Activated naive CD4-positive, alpha-beta T cell treated with anti-CD3 and anti-CD28 coated beads, Interleukin-2, amount 10 ng/mL, durations not matched to agents 7 days and 5 days (primary cell): ENCODE measurements around the gene ETV7.

Source experiments
- CTCF ChIA-PET: fragments of 350-600 bp; sonication (Branson Sonifier 250); formaldehyde crosslinking; loops from one replicate; lab custom pipeline; 2021; ENCODE audit warnings: antibody characterized with exemption; lab: Charles Lee
- DNase-seq: peaks from one replicate; pipeline ENCODE4 v3.0.0-alpha.2; 2020
- H3K27ac Mint-ChIP-seq: one replicate; pipeline ENCODE4 v1.8.0; 2021; ENCODE audit warnings: mild to moderate bottlenecking, moderate library complexity, mixed read lengths
- H3K27me3 Mint-ChIP-seq: one replicate; pipeline ENCODE4 v1.8.0; 2021; ENCODE audit warnings: mild to moderate bottlenecking, mixed read lengths
- H3K36me3 Mint-ChIP-seq: one replicate; pipeline ENCODE4 v1.8.0; 2021; ENCODE audit warnings: mixed read lengths
- H3K4me1 Mint-ChIP-seq: one replicate; pipeline ENCODE4 v1.8.0; 2021; ENCODE audit warnings: mixed read lengths
- H3K4me3 Mint-ChIP-seq: one replicate; pipeline ENCODE4 v1.8.0; 2021; ENCODE audit warnings: mild to moderate bottlenecking, moderate library complexity, mixed read lengths
- H3K9me3 Mint-ChIP-seq: one replicate; pipeline ENCODE4 v1.8.0; 2021; ENCODE audit warnings: mixed read lengths

ETV7 gene

DNA sequence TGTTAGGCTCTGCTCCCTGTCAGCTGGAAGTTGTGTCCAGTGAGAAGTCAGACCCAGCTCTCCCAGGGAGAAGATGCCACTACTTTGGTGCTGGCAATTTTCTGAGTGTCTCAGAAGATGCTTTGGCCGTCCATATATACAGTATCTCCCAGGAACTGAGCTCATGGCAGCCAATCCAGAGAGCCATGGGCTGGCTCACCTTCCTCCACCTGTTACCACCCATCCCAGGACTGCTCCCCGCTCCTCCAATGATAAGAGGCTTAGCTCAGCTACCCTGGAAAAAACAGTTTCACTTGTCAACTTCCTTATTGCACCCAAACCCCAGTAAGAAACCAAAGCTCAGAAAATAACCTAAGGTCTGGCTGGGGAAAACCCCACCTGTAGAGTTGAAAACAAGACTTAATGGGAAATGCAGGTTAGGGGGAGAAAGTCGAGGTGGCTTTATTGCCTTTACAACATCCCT is 50.7 kb downstream of the ETV7 start, which contains the start of gene BNIP5:
TSS of gene BNIP5 (minus strand) at position 110 of the 463 bp plus-strand sequence. CDS start 6,198 bp downstream, outside the sequence.
- H3K27ac Mint-ChIP-seq = no peak within 1 kb of the TSS
- H3K4me1 Mint-ChIP-seq = peaks cover 10% of the 10 kb centered on the region
- H3K36me3 Mint-ChIP-seq = no peaks in the 10 kb centered on the region
- CTCF ChIA-PET = no interaction called here
- no peak within 1 kb of the TSS for H3K4me3 Mint-ChIP-seq
- peaks cover 70% of the 10 kb centered on the region for H3K27me3 Mint-ChIP-seq
- DNase-seq = no peak
- no peaks in the 10 kb centered on the region for H3K9me3 Mint-ChIP-seq

DNA sequence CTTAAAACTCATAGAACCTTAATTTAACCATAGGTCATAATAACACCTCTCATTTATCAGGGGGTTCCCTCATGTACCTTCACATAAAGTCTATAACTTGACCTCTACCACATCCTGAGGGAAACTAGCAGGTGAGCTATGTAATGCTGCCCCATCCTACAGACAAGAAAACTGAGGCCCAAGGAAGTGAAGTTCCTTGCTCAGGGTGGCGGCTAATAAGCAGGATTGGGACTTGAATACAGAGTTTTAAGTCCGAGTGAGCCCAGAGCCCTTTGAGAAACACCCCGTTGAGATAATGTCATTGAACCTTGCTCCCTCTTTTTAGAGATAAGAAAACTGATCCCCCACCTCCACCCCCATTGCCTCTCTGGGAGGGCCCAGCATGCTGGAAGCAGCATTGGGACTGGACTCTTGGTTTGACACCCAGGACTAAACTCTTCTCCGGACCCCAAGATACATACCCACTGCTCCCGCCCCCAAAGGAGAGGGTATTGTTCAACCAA is 51.2 kb downstream of the ETV7 start:
- Mint-ChIP-seq H3K4me3 (no peak overlapping the region), H3K27ac (no peak overlapping the region), H3K9me3 (no peaks in the 10 kb centered on the region), H3K27me3 (peaks cover 68% of the 10 kb centered on the region), H3K4me1 (peaks cover 10% of the 10 kb centered on the region), H3K36me3 (no peaks in the 10 kb centered on the region)
- CTCF ChIA-PET = no interaction called here
- no peak for DNase-seq

DNA sequence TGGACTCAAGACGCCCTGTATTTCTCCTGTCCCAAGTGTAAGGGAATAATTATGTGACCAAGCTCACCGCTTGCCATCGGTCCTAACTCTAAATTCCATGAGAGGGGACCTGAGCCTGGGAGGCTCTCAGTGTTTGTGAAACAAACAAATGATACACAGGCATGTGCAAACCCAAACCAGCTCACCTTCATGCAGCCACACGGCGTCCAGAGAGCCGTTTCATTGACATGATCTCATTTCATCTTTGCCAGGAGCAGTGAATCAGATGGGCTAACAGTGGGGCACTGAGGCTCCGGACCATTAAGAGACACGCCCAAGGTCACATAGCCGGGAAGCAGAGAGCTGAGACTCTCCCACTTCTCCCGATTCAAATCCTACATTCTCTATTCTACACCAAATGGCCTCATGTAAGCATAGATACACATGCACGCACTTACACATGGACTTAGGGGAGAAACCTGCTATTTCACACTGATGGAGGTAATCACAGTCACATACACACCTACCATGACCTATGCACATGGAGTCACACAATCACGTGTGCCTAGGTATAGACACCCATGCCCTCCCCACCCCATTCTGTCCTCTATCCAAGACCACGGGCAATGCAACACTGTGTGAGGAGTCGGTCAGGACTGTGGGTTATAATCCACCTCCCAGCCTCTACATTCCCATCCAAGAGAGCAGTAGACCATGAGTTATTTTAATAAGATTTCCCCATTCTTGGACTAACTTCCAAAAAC is 51.8 kb downstream of the ETV7 start:
- Mint-ChIP-seq H3K4me3 (no peak overlapping the region), H3K4me1 (peaks cover 6% of the 10 kb centered on the region), H3K36me3 (no peaks in the 10 kb centered on the region), H3K27ac (no peak overlapping the region), H3K9me3 (no peaks in the 10 kb centered on the region), H3K27me3 (peaks cover 66% of the 10 kb centered on the region)
- DNase-seq = no peak
- CTCF ChIA-PET = no interaction called here

DNA sequence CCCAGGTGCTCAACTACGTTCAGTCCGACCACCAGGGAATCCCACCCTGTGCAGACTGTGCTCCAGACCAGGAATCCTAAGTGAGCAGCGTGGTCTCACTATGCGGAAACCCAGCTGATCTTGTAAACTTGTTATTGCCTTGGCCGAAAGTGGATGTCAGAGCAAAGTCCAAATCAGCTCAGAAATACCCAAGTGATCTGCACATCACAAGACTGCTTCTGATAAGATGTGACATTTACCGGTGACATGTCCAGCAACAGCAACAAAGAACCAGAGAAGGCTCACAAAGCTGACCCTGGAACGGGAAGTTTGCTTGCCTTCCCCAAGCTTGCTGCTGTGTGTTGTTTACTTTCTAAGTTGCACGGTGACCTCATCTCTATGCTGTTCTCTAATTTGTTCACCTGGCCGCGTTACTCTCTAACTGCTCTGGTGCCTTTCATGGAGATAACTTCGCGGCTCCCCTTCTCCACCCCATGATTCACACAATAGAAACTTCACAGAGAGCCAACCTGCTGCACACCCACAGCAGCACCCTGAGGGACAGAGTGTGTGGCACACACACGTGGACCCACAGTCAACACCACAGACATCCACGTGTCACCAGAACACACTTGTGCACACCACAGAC is 52.5 kb downstream of the ETV7 start:
- DNase-seq = no peak
- H3K27me3 Mint-ChIP-seq = peaks cover 59% of the 10 kb centered on the region
- H3K27ac Mint-ChIP-seq = no peak overlapping the region
- no peak overlapping the region for H3K4me3 Mint-ChIP-seq
- H3K9me3 Mint-ChIP-seq = no peaks in the 10 kb centered on the region
- H3K36me3 Mint-ChIP-seq = no peaks in the 10 kb centered on the region
- CTCF ChIA-PET = interaction anchor here (1.2 to 1.5 kb wide), 2 partner anchors 30 to 307 kb away, joined by 3 to 4 read pairs; partner anchors contain the start of gene MAPK14
- peaks cover 5% of the 10 kb centered on the region for H3K4me1 Mint-ChIP-seq

DNA sequence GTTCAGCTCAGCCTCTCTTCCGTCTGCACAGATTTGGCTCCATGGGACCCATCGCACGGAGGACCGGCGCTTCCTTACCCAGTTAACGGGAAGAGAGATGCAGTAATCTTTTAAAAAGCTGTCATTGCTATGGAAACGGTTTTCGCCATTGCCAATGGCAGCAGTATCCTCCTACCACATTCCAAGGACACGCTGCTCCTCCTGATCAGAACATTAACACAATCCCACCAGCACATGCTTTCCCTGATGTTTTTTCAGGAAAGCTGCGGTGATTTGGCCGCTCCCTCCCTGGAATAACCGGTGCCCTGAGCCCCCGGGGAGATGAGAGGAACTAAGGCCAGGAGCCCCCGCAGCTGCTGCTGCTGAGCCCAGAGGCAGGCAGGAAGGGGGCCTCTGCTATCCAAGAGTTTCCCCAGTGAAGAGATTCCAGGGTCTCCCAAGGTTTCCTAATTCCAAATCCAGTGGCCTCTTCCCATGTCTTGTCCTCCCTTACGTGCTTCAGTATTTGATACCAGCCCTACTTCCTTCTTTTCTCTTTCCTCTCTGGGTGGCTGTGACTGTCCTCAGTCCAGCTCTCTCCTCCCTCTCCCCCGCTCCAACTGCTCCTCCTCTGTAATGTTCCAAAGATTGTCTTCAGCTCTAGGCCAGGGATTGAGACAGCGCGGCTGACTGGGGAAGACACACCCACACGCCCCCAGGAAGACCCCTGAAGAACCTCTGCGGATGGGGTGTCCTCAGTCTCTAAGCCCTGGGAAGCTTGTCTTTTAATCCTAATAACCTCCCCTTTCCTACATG is 53.3 kb downstream of the ETV7 start:
- no peak overlapping the region for H3K4me3 Mint-ChIP-seq
- peaks cover 5% of the 10 kb centered on the region for H3K4me1 Mint-ChIP-seq
- peaks cover 57% of the 10 kb centered on the region for H3K27me3 Mint-ChIP-seq
- no peak overlapping the region for H3K27ac Mint-ChIP-seq
- no peaks in the 10 kb centered on the region for H3K36me3 Mint-ChIP-seq
- H3K9me3 Mint-ChIP-seq = no peaks in the 10 kb centered on the region
- CTCF ChIA-PET = interaction anchor here (0.6 to 1.5 kb wide), 3 partner anchors 27 to 306 kb away, joined by 3 to 4 read pairs (median 3); partner anchors contain the start of gene MAPK14
- DNase-seq = no peak

DNA sequence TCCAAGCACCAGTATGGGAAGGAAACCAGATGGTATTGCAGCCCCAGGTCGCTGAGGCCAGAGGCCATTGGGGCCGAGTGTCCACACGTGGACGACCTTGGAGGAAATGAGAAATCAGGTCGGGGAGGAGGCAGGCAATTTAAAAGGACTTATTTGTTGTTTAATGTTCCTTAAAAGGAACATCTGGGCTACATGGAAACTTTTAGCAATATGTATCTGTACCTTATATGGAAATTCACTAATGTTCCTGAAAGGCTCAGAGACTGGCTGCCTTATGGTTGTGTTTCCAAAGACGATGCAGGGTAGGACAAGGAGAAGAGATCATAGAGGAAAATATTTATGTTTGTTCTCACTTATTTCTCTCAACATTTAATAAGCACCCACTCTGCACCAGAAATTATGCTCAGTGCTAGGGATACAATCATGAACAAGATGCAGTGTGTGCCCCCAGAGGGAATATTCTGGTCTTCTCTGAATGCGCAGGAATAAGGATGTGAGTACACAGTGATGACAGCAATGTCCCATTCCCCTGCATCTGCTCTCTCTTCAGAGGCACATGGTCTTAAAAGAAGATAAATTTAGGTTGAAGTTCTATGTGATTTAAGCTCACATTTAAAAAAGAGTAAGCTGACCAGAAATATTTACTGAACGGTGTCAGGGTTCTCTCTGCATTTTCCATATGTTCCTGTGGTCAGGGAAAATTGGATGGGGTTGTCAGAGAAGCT is 54.1 kb downstream of the ETV7 start:
- no peaks in the 10 kb centered on the region for H3K9me3 Mint-ChIP-seq
- CTCF ChIA-PET = interaction anchor here (1.2 to 1.5 kb wide), 2 partner anchors 28 to 305 kb away, joined by 3 to 4 read pairs; partner anchors contain the start of gene MAPK14
- H3K4me1 Mint-ChIP-seq = peaks cover 5% of the 10 kb centered on the region
- H3K27ac Mint-ChIP-seq = no peak overlapping the region
- no peak for DNase-seq
- H3K36me3 Mint-ChIP-seq = no peaks in the 10 kb centered on the region
- H3K4me3 Mint-ChIP-seq = no peak overlapping the region
- peaks cover 60% of the 10 kb centered on the region for H3K27me3 Mint-ChIP-seq

DNA sequence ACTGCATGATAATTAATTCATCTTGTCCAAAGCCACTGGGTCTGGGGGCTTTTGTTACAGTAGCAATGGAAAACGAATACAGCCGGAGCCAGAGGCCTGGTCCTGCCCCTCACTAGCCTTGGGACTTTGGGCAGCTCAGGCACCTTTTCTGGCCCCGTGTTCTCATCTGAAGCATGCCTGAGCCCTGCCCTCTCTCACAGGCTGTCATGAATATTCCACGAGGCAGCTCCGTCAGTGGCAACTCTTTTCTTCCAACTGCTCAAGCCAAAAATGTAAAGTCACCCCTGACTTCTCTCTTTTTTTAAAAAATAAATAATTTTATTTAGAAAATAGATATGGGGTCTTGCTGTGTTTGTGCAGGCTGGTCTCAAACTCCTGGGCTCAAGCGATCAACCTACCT is 56.1 kb downstream of the ETV7 start:
- H3K4me1 Mint-ChIP-seq = no peaks in the 10 kb centered on the region
- H3K27ac Mint-ChIP-seq = no peak overlapping the region
- no peaks in the 10 kb centered on the region for H3K9me3 Mint-ChIP-seq
- H3K27me3 Mint-ChIP-seq = peaks cover 59% of the 10 kb centered on the region
- CTCF ChIA-PET = interaction anchor here (3.2 kb wide), 1 partner anchor 10 kb away, joined by 11 read pairs; no protein-coding TSS in a partner anchor
- DNase-seq = no peak
- H3K36me3 Mint-ChIP-seq = no peaks in the 10 kb centered on the region
- no peak overlapping the region for H3K4me3 Mint-ChIP-seq

DNA sequence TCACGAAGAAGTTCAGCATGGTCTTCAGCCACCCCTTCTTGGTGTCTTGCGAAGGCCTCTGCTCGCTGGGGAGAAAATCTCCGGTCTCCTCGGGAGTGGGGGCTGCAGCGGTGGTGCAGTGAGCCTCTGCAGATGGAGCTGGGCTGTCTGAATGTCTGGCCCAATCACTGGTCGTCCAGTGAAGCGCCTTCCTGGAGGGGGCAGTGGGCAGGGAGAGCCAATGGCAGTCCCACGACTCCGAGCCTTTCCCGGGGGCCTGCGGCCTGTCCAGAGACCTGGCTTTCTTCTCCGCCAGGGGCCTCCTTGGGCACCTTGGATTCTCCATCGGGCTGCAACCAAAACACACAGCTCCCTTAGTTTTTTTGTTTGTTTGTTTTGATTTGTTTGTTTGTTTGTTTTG is 57.1 kb downstream of the ETV7 start:
- no peaks in the 10 kb centered on the region for H3K4me1 Mint-ChIP-seq
- CTCF ChIA-PET = interaction anchor here (3.2 kb wide), 1 partner anchor 11 kb away, joined by 11 read pairs; no protein-coding TSS in a partner anchor

DNA sequence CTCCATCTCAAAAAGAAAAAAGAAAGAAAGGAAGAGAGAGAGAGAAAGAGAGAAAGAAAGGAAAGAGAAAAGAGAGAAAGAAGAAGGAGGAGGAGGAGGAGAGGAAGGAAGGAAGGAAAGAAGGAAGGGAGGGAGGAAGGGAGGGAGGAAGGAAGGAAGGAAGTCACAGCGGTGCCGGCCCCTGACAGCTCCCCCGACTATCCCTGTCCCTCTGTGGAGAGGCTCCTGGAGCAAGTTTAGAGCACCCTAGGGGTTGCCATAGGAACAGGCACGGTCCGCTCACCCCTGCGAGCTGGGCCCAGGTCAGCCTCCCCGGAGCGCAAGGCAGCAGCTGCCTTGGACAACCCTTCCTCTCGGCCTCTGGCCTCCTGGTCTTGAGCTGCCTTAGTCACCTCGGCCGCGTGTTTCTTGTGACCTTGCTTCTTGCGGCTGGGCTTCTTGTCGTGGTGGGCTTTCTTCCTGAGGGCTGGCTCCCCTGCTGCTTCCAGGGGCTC is 57.6 kb downstream of the ETV7 start:
- Mint-ChIP-seq H3K4me1 (no peaks in the 10 kb centered on the region), H3K36me3 (no peaks in the 10 kb centered on the region), H3K9me3 (no peaks in the 10 kb centered on the region), H3K27ac (no peak overlapping the region), H3K27me3 (peaks cover 60% of the 10 kb centered on the region), H3K4me3 (no peak overlapping the region)
- CTCF ChIA-PET = interaction anchor here (1.6 to 3.2 kb wide), 2 partner anchors 11 to 27 kb away, joined by 7 to 11 read pairs; no protein-coding TSS in a partner anchor
- no peak for DNase-seq

More for the DNA sequence above, 57.1 kb downstream of the ETV7 start:
- H3K9me3 Mint-ChIP-seq = no peaks in the 10 kb centered on the region
- DNase-seq = no peak
- no peak overlapping the region for H3K4me3 Mint-ChIP-seq
- H3K27ac Mint-ChIP-seq = no peak overlapping the region
- no peaks in the 10 kb centered on the region for H3K36me3 Mint-ChIP-seq
- peaks cover 60% of the 10 kb centered on the region for H3K27me3 Mint-ChIP-seq

DNA sequence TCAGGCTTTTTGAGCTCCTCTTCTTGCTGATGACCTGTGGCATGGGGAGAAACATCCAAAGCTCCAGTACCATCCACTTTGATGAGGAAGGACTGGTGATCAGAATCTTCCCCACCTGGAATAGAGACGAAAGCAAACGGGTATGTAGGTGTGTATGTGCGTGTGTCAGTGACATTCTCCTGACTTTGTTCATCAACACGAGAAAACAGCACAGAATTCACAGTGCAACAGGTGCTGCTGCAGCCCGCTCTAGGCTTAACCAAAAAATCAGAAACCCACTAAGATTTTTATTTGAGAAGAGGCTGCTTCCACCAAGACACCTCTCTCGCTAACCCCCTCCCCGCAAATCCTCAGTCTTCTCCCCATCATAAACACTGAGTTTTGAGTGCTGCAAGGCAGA is 58.9 kb downstream of the ETV7 start:
- no peaks in the 10 kb centered on the region for H3K9me3 Mint-ChIP-seq
- CTCF ChIA-PET = interaction anchor here (1.6 to 3.2 kb wide), 2 partner anchors 13 to 26 kb away, joined by 7 to 11 read pairs; no protein-coding TSS in a partner anchor
- no peak overlapping the region for H3K4me3 Mint-ChIP-seq
- no peaks in the 10 kb centered on the region for H3K4me1 Mint-ChIP-seq
- no peak overlapping the region for H3K27ac Mint-ChIP-seq
- no peak for DNase-seq
- peaks cover 47% of the 10 kb centered on the region for H3K27me3 Mint-ChIP-seq
- no peaks in the 10 kb centered on the region for H3K36me3 Mint-ChIP-seq

DNA sequence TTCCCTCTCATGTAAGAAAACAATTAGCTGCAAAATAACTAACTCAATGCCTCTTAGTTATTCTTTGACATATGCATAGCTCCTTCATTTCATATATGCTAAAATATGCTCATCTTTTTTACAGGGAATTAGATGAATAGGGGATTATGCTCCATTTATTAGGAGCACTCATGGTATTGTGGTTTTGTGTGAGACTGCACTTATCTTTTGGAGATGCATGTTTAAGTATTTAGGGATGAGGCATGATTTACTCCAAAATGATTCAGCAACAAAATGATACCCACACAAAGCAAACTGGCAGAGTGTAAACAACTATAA is 59.6 kb downstream of the ETV7 start:
- no peak for DNase-seq
- Mint-ChIP-seq H3K4me3 (no peak overlapping the region), H3K36me3 (no peaks in the 10 kb centered on the region), H3K27ac (no peak overlapping the region), H3K4me1 (no peaks in the 10 kb centered on the region), H3K9me3 (no peaks in the 10 kb centered on the region), H3K27me3 (peaks cover 42% of the 10 kb centered on the region)
- CTCF ChIA-PET = no interaction called here

DNA sequence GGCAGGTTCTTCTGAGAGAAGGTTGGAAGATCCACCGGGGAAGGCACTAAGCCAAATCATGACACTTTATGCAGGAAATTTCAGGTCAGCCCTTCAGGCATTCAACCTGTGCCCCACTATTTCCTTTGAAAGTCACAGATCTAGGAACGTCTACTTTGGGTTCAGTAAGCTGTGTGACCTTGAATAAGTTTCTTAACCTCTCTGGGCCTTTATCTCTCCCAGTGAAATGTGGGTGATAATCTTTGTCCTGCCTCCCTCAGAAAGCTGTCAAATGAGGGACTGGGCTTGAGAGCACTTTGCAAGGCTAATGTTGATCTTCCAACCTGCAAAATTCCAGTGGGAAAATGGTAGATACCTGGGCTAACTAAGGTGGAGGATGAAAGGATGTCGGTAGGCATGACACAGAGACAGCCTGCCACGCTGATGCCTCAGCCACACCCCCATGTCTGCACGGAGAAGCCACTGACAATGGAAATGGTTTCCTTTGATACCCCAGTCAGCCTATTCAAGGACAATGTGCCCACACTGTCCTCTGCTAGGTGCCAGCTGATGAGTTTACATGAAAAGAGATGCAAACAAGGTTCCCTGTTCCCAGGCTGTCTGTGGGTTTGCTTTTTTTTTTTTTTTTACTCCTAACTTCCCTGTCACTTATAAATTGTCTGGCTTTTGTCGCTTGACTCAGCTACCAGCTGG is 60.1 kb downstream of the ETV7 start:
- Mint-ChIP-seq H3K27ac (no peak overlapping the region), H3K4me3 (no peak overlapping the region)

More for the DNA sequence above, 60.1 kb downstream of the ETV7 start:
- H3K36me3 Mint-ChIP-seq = no peaks in the 10 kb centered on the region
- no peak for DNase-seq
- no peaks in the 10 kb centered on the region for H3K4me1 Mint-ChIP-seq
- CTCF ChIA-PET = no interaction called here
- peaks cover 41% of the 10 kb centered on the region for H3K27me3 Mint-ChIP-seq
- H3K9me3 Mint-ChIP-seq = no peaks in the 10 kb centered on the region
